Islet precursor cell (in vitro differentiated cells): Measurements from ENCODE around the gene IFITM1.
A peak's percentile ranks its signal among the peaks of the same experiment; 100 is the strongest.

ENCODE experiments used
- DNase-seq: peaks from one replicate; pipeline ENCODE4 v3.0.0-alpha.2; 2018

The IFITM1 gene

GRCh38 chr11:282630-283360 lies 31.0 kb upstream of the IFITM1 start:
- DNase-seq, result no peak

GRCh38 chr11:283405-284104 lies 30.3 kb upstream of the IFITM1 start:
- no peak for DNase-seq

GRCh38 chr11:284105-285020 lies 29.5 kb upstream of the IFITM1 start:
- DNase-seq, result peak; percentile 56

GRCh38 chr11:285021-285893 lies 28.6 kb upstream of the IFITM1 start:
- no peak for DNase-seq

GRCh38 chr11:285894-286220 lies 28.0 kb upstream of the IFITM1 start:
- DNase-seq, result peak; percentile 35

GRCh38 chr11:286977-287820 lies 26.6 kb upstream of the IFITM1 start:
- DNase-seq, result peak; percentile 27

- peak; percentile 50 for DNase-seq
Observed at GRCh38 chr11:287821-288477, 25.9 kb upstream of the IFITM1 start.

- peak; percentile 83 for DNase-seq
Observed at GRCh38 chr11:288478-289397, 25.1 kb upstream of the IFITM1 start, which contains the start of gene PGGHG. PGGHG (plus strand) TSS chr11:289126; CDS start chr11:289817, 691 bp downstream.

GRCh38 chr11:289398-289711 lies 24.5 kb upstream of the IFITM1 start:
- DNase-seq, result no peak

- DNase-seq, result no peak
Observed at GRCh38 chr11:289712-290620, 23.9 kb upstream of the IFITM1 start.

- no peak for DNase-seq
Observed at GRCh38 chr11:290621-291231, 23.1 kb upstream of the IFITM1 start.

GRCh38 chr11:291281-292210 lies 22.3 kb upstream of the IFITM1 start:
- DNase-seq, result no peak

- no peak for DNase-seq
Observed at GRCh38 chr11:292211-293121, 21.4 kb upstream of the IFITM1 start.

GRCh38 chr11:293271-293851 lies 20.5 kb upstream of the IFITM1 start:
- DNase-seq, result no peak

GRCh38 chr11:293852-294661 lies 19.8 kb upstream of the IFITM1 start:
- DNase-seq, result no peak
